Common myeloid progenitor, CD34-positive (primary cell): ENCODE data around the gene MAGI2.
"Not testable (repeated sequence)": the region's sequence is repeated elsewhere in the genome, so short reads cannot be mapped to it uniquely, and the experiment has no call there.

Source experiments
- CTCF ChIA-PET: fragments of 350-600 bp; sonication (Branson Sonifier 250); formaldehyde crosslinking; loops from one replicate; lab custom pipeline; 2021; ENCODE audit warnings: antibody characterized with exemption; lab: Charles Lee
- POLR2A ChIA-PET: fragments of 350-600 bp; sonication (Branson Sonifier 250); formaldehyde crosslinking; loops from one replicate; lab custom pipeline; 2021; ENCODE audit warnings: antibody characterized with exemption; lab: Charles Lee
- DNase-seq, 3 donors: peaks; one replicate each; pipeline versions ENCODE4 v3.0.0 to v3.0.0-alpha.2; 2013
- H3K27ac ChIP-seq, 2 experiments: 1 replicate in 1 of 2; 2 replicates in 1 of 2; pipeline ENCODE4 v1.7.0; 2013; ENCODE audit warnings: inconsistent platforms in 2 of 2, low read length in 2 of 2, mild to moderate bottlenecking in 2 of 2, low read depth in 1 of 2, moderate library complexity in 1 of 2; ENCODE audit not compliant: severe bottlenecking in 2 of 2, insufficient read depth in 1 of 2, poor library complexity in 1 of 2
- H3K27me3 ChIP-seq, 5 experiments: replicated peaks in 2 of 5; 1 replicate in 3 of 5; 2 replicates in 2 of 5; pipeline versions ENCODE4 v1.6.1 to v1.7.0; 2013; ENCODE audit warnings: low read length in 4 of 5, mild to moderate bottlenecking in 2 of 5, moderate library complexity in 2 of 5, inconsistent platforms in 1 of 5; ENCODE audit not compliant: insufficient read depth in 5 of 5, control insufficient read depth in 4 of 5
- H3K36me3 ChIP-seq, 4 experiments: 1 replicate in 2 of 4; 2 replicates in 2 of 4; pipeline versions ENCODE4 v1.6.1 to v1.7.0; 2013; ENCODE audit warnings: low read length in 3 of 4, control low read depth in 1 of 4, mild to moderate bottlenecking in 1 of 4; ENCODE audit not compliant: control insufficient read depth in 4 of 4, insufficient read depth in 4 of 4
- H3K4me1 ChIP-seq, 4 experiments: 1 replicate in 3 of 4; 2 replicates in 1 of 4; pipeline versions ENCODE4 v1.6.1 to v1.7.1; 2013; ENCODE audit warnings: low read length in 3 of 4, mild to moderate bottlenecking in 3 of 4, control low read depth in 1 of 4, inconsistent platforms in 1 of 4, moderate library complexity in 1 of 4; ENCODE audit not compliant: control insufficient read depth in 4 of 4, insufficient read depth in 4 of 4; ENCODE audit errors: control extremely low read depth in 1 of 4
- H3K4me3 ChIP-seq, 7 experiments: 1 replicate in 4 of 7; 2 replicates in 3 of 7; pipeline versions ENCODE4 v1.5.1 to v1.7.0; 2013; ENCODE audit warnings: mild to moderate bottlenecking in 7 of 7, low read length in 6 of 7, moderate library complexity in 6 of 7, inconsistent platforms in 2 of 7, low read depth in 2 of 7, control low read depth in 1 of 7; ENCODE audit not compliant: insufficient read depth in 4 of 7, control insufficient read depth in 1 of 7; ENCODE audit errors: extremely low read depth in 1 of 7
- H3K9me3 ChIP-seq, 5 experiments: 1 replicate in 4 of 5; 2 replicates in 1 of 5; pipeline versions ENCODE4 v1.6.1 to v1.7.1; 2013; ENCODE audit warnings: low read length in 4 of 5, mild to moderate bottlenecking in 2 of 5, inconsistent platforms in 1 of 5, low read depth in 1 of 5, moderate library complexity in 1 of 5; ENCODE audit not compliant: control insufficient read depth in 4 of 5, insufficient read depth in 2 of 5; ENCODE audit errors: control extremely low read depth in 1 of 5
- WGBS: methylation state at CpG from one replicate; pipeline ENCODE4 v1.1.5; 2013; ENCODE audit not compliant: insufficient coverage; 5-methylcytosine and 5-hydroxymethylcytosine counted together

The MAGI2 gene

DNA sequence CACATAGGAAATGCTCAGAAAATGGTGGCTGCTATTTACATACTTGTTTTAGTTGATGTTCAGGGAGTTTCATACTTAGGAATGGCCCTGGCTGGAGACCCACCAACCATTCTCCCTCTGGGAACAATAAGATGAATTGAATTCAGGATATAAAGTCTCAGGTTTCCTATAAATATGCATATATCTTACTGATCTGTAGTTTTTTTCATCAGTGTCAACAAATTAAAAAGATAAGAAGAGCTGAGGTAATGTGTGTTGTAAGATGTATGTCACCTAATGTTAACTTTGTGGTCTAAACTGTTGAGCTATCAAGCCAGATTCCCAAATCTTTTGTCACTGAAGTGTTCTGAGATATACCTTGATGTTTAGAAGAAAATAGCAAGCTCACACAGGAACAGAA lies 457.5 kb downstream of the MAGI2 start:
- POLR2A ChIA-PET: no interaction called here

DNA sequence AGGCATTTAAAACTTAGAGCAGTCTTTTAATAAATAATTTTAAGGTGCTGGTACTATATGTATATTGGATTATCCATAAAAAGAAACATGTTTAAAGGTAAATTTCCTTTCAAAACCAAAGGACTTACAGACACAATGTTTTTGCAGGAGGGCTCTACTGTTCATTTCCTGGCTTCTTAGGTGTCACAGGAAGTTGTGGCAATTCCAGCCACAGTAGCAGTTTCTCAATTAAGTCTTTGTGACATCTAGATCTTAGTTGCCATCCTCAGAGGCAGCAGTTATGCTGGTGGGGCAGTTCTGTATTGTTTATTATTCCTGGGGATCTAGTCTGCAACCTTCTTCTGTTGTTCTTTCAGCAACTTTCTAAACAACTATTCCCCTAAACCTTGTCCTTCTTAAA lies 460.1 kb downstream of the MAGI2 start:
- H3K27ac ChIP-seq: no peak overlapping the region
- DNase-seq: no peak
- H3K27me3 ChIP-seq: no peaks in the 10 kb centered on the region
- ChIA-PET CTCF (no interaction called here), POLR2A (no interaction called here)
- H3K4me3 ChIP-seq: no peak overlapping the region
- no peaks in the 10 kb centered on the region for H3K9me3 ChIP-seq
- peaks cover 0 to 2% (median 0%) of the 10 kb centered on the region in 4 experiments for H3K4me1 ChIP-seq
- no peaks in the 10 kb centered on the region for H3K36me3 ChIP-seq

More for the DNA sequence above, 457.5 kb downstream of the MAGI2 start:
- Histone ChIP-seq H3K27ac (no peak overlapping the region), H3K27me3 (no peaks in the 10 kb centered on the region), H3K4me3 (no peak overlapping the region), H3K9me3 (no peaks in the 10 kb centered on the region), H3K36me3 (no peaks in the 10 kb centered on the region), H3K4me1 (peaks cover 0 to 2% (median 0%) of the 10 kb centered on the region in 4 experiments)
- CTCF ChIA-PET: no interaction called here
- no peak for DNase-seq

DNA sequence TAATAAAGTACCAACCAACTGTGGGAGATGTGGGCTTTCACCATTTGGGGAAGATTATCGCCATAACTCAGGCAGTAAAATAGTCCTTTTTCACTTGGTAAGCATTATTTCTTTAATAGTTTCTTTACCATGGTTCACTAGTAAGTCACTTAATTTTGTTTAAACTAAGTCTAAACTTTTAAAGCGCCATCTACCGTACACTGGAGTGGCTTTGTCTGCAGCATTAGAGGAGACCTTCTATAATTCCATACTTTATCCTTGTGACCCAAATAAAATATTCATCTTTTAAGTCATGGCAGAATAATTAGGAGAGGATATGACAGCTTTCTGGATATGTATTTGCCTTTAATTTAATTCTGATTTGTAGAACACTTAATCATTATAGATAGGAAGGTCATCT lies 468.0 kb downstream of the MAGI2 start:
- Histone ChIP-seq H3K9me3 (no peaks in the 10 kb centered on the region), H3K27ac (no peak overlapping the region), H3K4me1 (no peaks in the 10 kb centered on the region), H3K36me3 (no peaks in the 10 kb centered on the region), H3K4me3 (no peak overlapping the region), H3K27me3 (no peaks in the 10 kb centered on the region)
- DNase-seq: no peak
- WGBS: no CpG with 5 or more reads among the region's 3 CpGs
- CTCF ChIA-PET: no interaction called here
- POLR2A ChIA-PET: no interaction called here

DNA sequence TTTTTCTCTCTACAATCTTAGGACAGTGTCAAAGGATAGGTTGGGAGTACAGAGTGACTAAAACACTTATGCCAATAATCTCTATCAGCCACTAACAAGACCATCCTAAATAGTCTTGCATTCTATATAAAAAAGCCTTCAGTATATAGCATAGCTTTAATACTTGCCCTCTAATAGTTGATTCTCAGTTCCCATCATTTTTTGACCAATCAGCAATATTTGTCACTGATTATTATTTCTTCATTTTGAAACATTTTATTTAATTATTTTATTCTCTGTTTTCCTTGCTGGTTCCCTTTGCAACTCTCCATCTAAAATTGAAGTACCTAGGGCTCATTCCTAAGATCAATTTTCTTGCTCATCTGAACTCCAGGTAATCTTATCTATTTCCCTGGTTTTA lies 470.0 kb downstream of the MAGI2 start:
- Histone ChIP-seq H3K4me1 (no peaks in the 10 kb centered on the region), H3K4me3 (no peak overlapping the region), H3K27me3 (no peaks in the 10 kb centered on the region), H3K36me3 (no peaks in the 10 kb centered on the region), H3K27ac (no peak overlapping the region), H3K9me3 (no peaks in the 10 kb centered on the region)
- POLR2A ChIA-PET: no interaction called here
- no peak for DNase-seq
- CTCF ChIA-PET: no interaction called here

DNA sequence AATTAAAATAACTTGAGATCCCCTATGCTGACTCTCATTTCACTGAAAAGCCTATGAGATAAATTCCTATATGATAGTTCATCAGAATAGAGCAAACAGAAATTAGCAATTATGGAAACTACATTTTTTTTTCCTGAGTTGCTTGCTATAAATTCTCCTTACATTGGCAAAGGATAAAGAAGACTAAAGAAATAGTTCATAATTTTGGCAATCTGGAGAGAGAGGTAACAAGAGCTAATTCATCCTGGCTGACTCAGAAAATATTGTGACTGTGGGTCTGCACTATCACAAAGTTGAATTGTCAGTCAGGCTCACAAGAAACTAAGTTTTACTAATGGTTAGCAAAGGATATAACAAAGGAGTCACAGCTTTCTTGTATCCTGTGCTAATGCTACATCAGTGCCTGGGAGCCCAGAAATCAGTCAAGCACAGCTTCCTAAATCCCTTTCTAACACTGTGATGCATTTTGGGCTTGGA lies 483.0 kb downstream of the MAGI2 start:
- Histone ChIP-seq H3K27me3 (no peaks in the 10 kb centered on the region), H3K27ac (no peak overlapping the region), H3K4me1 (no peaks in the 10 kb centered on the region), H3K4me3 (no peak overlapping the region), H3K36me3 (no peaks in the 10 kb centered on the region), H3K9me3 (no peaks in the 10 kb centered on the region)
- POLR2A ChIA-PET: no interaction called here
- CTCF ChIA-PET: interaction anchor here (1.1 kb wide), 1 partner anchor 36 kb away, joined by 4 read pairs; no protein-coding TSS in a partner anchor
- no peak for DNase-seq

DNA sequence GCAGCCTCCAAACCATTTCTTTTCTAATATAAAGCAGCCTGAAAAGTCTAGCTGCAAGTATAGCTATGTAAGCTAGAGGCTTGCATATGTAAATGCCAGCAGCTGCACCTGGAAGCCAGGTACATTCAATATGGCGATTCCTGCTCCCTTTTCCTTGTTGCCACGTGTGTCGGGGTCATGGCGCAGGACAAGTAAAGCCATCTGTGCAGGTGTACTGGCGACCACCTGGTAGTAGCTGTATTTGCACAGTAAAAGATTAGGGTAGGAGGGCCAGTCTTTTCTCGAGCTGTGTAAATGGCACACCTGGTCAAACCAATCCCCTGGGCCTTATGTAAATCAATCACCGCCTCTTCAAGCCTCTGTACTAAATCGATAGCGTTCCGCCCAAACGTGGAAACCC lies 484.5 kb downstream of the MAGI2 start:
- no peaks in the 10 kb centered on the region for H3K36me3 ChIP-seq
- H3K4me3 ChIP-seq: no peak overlapping the region
- no peak overlapping the region for H3K27ac ChIP-seq
- POLR2A ChIA-PET: no interaction called here
- H3K27me3 ChIP-seq: no peaks in the 10 kb centered on the region
- DNase-seq: no peak
- H3K4me1 ChIP-seq: no peaks in the 10 kb centered on the region
- no peaks in the 10 kb centered on the region for H3K9me3 ChIP-seq
- CTCF ChIA-PET: no interaction called here
- WGBS: 96% methylated on average over 8 of the region's 11 CpGs

DNA sequence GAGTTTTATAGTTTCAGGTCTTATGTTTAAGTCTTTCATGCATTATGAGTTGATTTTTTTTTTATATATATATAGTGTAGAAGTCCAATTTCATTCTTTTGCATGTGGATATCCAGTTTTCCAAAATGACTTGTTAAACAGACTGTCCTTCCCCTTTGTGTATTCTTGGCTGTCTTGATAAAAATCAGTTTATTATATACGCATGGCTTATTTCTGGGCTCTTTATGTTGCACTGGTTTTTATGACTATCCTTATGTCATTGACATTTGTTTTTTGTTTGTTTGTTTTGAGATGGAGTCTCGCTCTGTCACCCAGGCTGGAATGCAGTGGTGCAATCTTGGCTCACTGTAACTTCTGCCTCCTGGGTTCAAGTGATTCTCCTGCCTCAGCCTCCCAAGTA lies 485.9 kb downstream of the MAGI2 start:
- H3K36me3 ChIP-seq, H3K27me3 ChIP-seq, H3K4me1 ChIP-seq, H3K9me3 ChIP-seq, H3K4me3 ChIP-seq, DNase-seq, H3K27ac ChIP-seq, POLR2A ChIA-PET, CTCF ChIA-PET: not testable (repeated sequence)
- WGBS: no CpG with 5 or more reads among the region's 2 CpGs
